ENCODE data around the gene ROBO1.

DNA sequence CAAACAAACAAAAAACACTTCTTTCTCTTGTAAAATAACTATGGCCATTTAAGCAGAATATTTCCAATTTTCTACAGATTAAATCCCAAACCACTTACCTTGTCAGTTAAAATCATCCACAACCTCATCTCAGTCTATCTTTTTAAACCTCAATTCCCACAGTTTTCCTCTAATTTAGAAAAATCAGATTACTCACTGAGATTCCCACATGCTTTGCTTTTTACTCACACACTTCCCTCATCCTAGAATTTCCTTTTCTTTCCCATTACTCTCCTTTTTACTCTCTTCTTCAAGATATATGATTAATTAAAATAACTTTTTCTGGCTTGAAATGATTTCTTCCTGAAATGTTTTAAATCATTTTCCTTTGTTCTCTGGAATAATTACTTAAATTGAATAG, 790.7 kb downstream of the ROBO1 start:
- no peak for TF ChIP-seq POLR2A (IDR thresholded peaks at IDR 0.05; ENCODE audit: low read length)
- TF ChIP-seq GATA1 (IDR thresholded peaks at IDR 0.05; ENCODE audit: low read depth, low read length): no peak
